Measurements from ENCODE around the gene CLECL1.
"Not testable (repeated sequence)": the region's sequence is repeated elsewhere in the genome, so short reads cannot be mapped to it uniquely, and the experiment has no call there.

- not testable (repeated sequence) for TF ChIP-seq YY1 (IDR thresholded peaks at IDR 0.05; ENCODE audit: insufficient read depth, insufficient read length); ZNF274 (IDR thresholded peaks at IDR 0.05; ENCODE audit: low read depth, low read length)
These were observed 6.0 kb upstream of the CLECL1 start for GRCh38 chr12:9738905-9739304.

Data from NT2/D1 (cell line).